Mesenchymal stem cell (in vitro differentiated cells and primary cell): Measurements from ENCODE around the gene YWHAG.
"Not testable (repeated sequence)": the region's sequence is repeated elsewhere in the genome, so short reads cannot be mapped to it uniquely, and the experiment has no call there.

Source experiments
- DNase-seq: peaks from one replicate; pipeline ENCODE4 v3.0.0-alpha.2; 2013
- H2AFZ ChIP-seq: one replicate; pipeline ENCODE4 v1.6.1; 2013; ENCODE audit warnings: low read depth, mild to moderate bottlenecking, control low read depth, inconsistent platforms, low read length, moderate library complexity
- H2AK5ac ChIP-seq: 2 replicates; pipeline ENCODE4 v1.6.1; 2013; ENCODE audit warnings: low read length, moderate library complexity, mild to moderate bottlenecking, inconsistent platforms; ENCODE audit not compliant: severe bottlenecking
- H2BK120ac ChIP-seq: one replicate; pipeline ENCODE4 v1.6.1; 2013; ENCODE audit warnings: low read depth, mild to moderate bottlenecking, inconsistent platforms, low read length, moderate library complexity
- H2BK12ac ChIP-seq, 2 experiments: one replicate each; pipeline ENCODE4 v1.6.1; 2013; ENCODE audit warnings: inconsistent platforms in 2 of 2, low read length in 2 of 2, mild to moderate bottlenecking in 2 of 2, moderate library complexity in 2 of 2, control low read depth in 1 of 2
- H2BK15ac ChIP-seq: one replicate; pipeline ENCODE4 v1.6.1; 2013; ENCODE audit warnings: mild to moderate bottlenecking, low read depth, inconsistent platforms; ENCODE audit not compliant: poor library complexity, severe bottlenecking
- H2BK5ac ChIP-seq: 2 replicates; pipeline ENCODE4 v1.6.1; 2013; ENCODE audit warnings: low read depth, mild to moderate bottlenecking, low read length, control low read depth, inconsistent platforms; ENCODE audit not compliant: poor library complexity, severe bottlenecking
- H3K14ac ChIP-seq, 2 experiments: one replicate each; pipeline ENCODE4 v1.6.1; 2013; ENCODE audit warnings: inconsistent platforms in 2 of 2, low read length in 2 of 2, control low read depth in 1 of 2, mild to moderate bottlenecking in 1 of 2, moderate library complexity in 1 of 2
- H3K18ac ChIP-seq, 2 experiments: one replicate each; pipeline ENCODE4 v1.6.1; 2013; ENCODE audit warnings: inconsistent platforms in 2 of 2, low read length in 2 of 2, control low read depth in 1 of 2, low read depth in 1 of 2, mild to moderate bottlenecking in 1 of 2
- H3K23ac ChIP-seq, 2 experiments: one replicate each; pipeline ENCODE4 v1.6.1; 2013; ENCODE audit warnings: inconsistent platforms in 2 of 2, low read length in 2 of 2, mild to moderate bottlenecking in 2 of 2, moderate library complexity in 2 of 2, control low read depth in 1 of 2
- H3K27ac ChIP-seq: 2 replicates; pipeline ENCODE4 v1.5.1; 2013; ENCODE audit warnings: mild to moderate bottlenecking, moderate library complexity, low read length, control low read depth, inconsistent platforms; ENCODE audit not compliant: poor library complexity, severe bottlenecking
- H3K27me3 ChIP-seq, 2 experiments: 2 replicates each; pipeline versions ENCODE4 v1.6.1 to v1.7.0; 2013; ENCODE audit warnings: low read length in 2 of 2, mild to moderate bottlenecking in 2 of 2, moderate library complexity in 2 of 2, control low read depth in 1 of 2, inconsistent platforms in 1 of 2; ENCODE audit not compliant: control insufficient read depth in 1 of 2, insufficient read depth in 1 of 2
- H3K36me3 ChIP-seq, 2 experiments: 2 replicates each; pipeline versions ENCODE4 v1.6.1 to v1.7.0; 2013; ENCODE audit warnings: low read length in 2 of 2, control low read depth in 1 of 2, inconsistent platforms in 1 of 2, low read depth in 1 of 2, mild to moderate bottlenecking in 1 of 2; ENCODE audit not compliant: insufficient read depth in 2 of 2, control insufficient read depth in 1 of 2
- H3K4ac ChIP-seq, 2 experiments: one replicate each; pipeline ENCODE4 v1.6.1; 2013; ENCODE audit warnings: inconsistent platforms in 2 of 2, low read length in 2 of 2, mild to moderate bottlenecking in 2 of 2, moderate library complexity in 2 of 2, control low read depth in 1 of 2, low read depth in 1 of 2
- H3K4me1 ChIP-seq: 2 replicates; pipeline ENCODE4 v1.6.1; 2013; ENCODE audit warnings: low read depth, low read length, control low read depth; ENCODE audit not compliant: control insufficient read depth, insufficient read depth
- H3K4me2 ChIP-seq: 2 replicates; pipeline ENCODE4 v1.6.1; 2013; ENCODE audit warnings: low read length, mild to moderate bottlenecking, inconsistent platforms; ENCODE audit not compliant: poor library complexity, severe bottlenecking
- H3K4me3 ChIP-seq, 2 experiments: 2 replicates each; pipeline versions ENCODE4 v1.5.1 to v1.7.0; 2013; ENCODE audit warnings: low read length in 2 of 2, mild to moderate bottlenecking in 2 of 2, control low read depth in 1 of 2, low read depth in 1 of 2; ENCODE audit not compliant: insufficient read depth in 1 of 2
- H3K79me1 ChIP-seq: replicated peaks from 2 replicates; pipeline ENCODE4 v1.6.1; 2013; ENCODE audit warnings: mild to moderate bottlenecking, control low read depth, low read length, inconsistent platforms; ENCODE audit not compliant: poor library complexity, severe bottlenecking
- H3K9ac ChIP-seq: 2 replicates; pipeline ENCODE4 v1.7.0; 2013; ENCODE audit warnings: mild to moderate bottlenecking, low read length, moderate library complexity
- H3K9me3 ChIP-seq: 2 replicates; pipeline ENCODE4 v1.7.0; 2013; ENCODE audit warnings: mild to moderate bottlenecking, low read length; ENCODE audit not compliant: control insufficient read depth
- H4K8ac ChIP-seq: one replicate; pipeline ENCODE4 v1.6.1; 2013; ENCODE audit warnings: inconsistent platforms, mild to moderate bottlenecking, low read length, moderate library complexity
- H4K91ac ChIP-seq: one replicate; pipeline ENCODE4 v1.6.1; 2013; ENCODE audit warnings: mild to moderate bottlenecking, low read length, inconsistent platforms
- WGBS: methylation state at CpG from one replicate; pipeline ENCODE4 v1.1.7; 2013; ENCODE audit warnings: mixed read lengths; 5-methylcytosine and 5-hydroxymethylcytosine counted together

Gene YWHAG

GRCh38 chr7:76338298-76339084 lies 20.3 kb downstream of the YWHAG start:
- H3K23ac ChIP-seq = no peak overlapping the region

GRCh38 chr7:76337147-76337546 lies 21.6 kb downstream of the YWHAG start:
- 98% methylated on average over 6 of the region's 6 CpGs for WGBS
- Histone ChIP-seq H3K79me1 (no peaks in the 10 kb centered on the region), H3K27me3 (no peaks in the 10 kb centered on the region), H3K4ac (no peak overlapping the region), H3K23ac (no peak overlapping the region), H3K9ac (no peak overlapping the region), H3K27ac (no peak overlapping the region), H3K36me3 (peaks cover 12 to 56% of the 10 kb centered on the region in 2 experiments), H3K4me1 (peaks cover 14% of the 10 kb centered on the region), H2AFZ (no peak overlapping the region), H2BK12ac (no peak overlapping the region), H2AK5ac (no peak overlapping the region), H3K18ac (no peak overlapping the region), H2BK15ac (no peak overlapping the region), H2BK120ac (no peak overlapping the region), H2BK5ac (no peak overlapping the region), H3K14ac (no peak overlapping the region), H4K91ac (no peak overlapping the region), H3K4me2 (no peak overlapping the region), H3K4me3 (no peak overlapping the region), H3K9me3 (no peaks in the 10 kb centered on the region), H4K8ac (no peak overlapping the region)
- no peak for DNase-seq

More at GRCh38 chr7:76338298-76339084, 20.3 kb downstream of the YWHAG start:
- Histone ChIP-seq H2BK5ac (no peak overlapping the region), H3K14ac (no peak overlapping the region), H2BK15ac (no peak overlapping the region), H2AK5ac (peak overlapping the region; percentile 61), H3K4me3 (no peak overlapping the region), H3K27me3 (no peaks in the 10 kb centered on the region), H3K4me1 (peaks cover 11% of the 10 kb centered on the region), H3K79me1 (no peaks in the 10 kb centered on the region), H3K9me3 (no peaks in the 10 kb centered on the region), H3K9ac (peak overlapping the region; percentile 7), H4K91ac (no peak overlapping the region), H2AFZ (no peak overlapping the region), H2BK120ac (no peak overlapping the region), H2BK12ac (no peak overlapping the region), H3K27ac (peak overlapping the region; percentile 70), H4K8ac (no peak overlapping the region), H3K4ac (no peak overlapping the region), H3K18ac (no peak overlapping the region), H3K36me3 (peaks cover 12 to 60% of the 10 kb centered on the region in 2 experiments), H3K4me2 (no peak overlapping the region)
- DNase-seq = no peak
- 88% methylated on average over 8 of the region's 9 CpGs for WGBS

- Histone ChIP-seq H3K4ac (no peak overlapping the region), H4K8ac (no peak overlapping the region), H3K4me1 (peaks cover 15% of the 10 kb centered on the region), H3K18ac (no peak overlapping the region), H3K23ac (no peak overlapping the region), H2BK5ac (no peak overlapping the region), H3K14ac (no peak overlapping the region), H2BK120ac (no peak overlapping the region), H2BK12ac (no peak overlapping the region), H3K27ac (no peak overlapping the region), H3K27me3 (no peaks in the 10 kb centered on the region), H2BK15ac (no peak overlapping the region), H3K79me1 (no peaks in the 10 kb centered on the region), H3K4me2 (no peak overlapping the region), H3K9ac (no peak overlapping the region), H3K36me3 (peaks cover 14 to 53% of the 10 kb centered on the region in 2 experiments), H2AK5ac (no peak overlapping the region), H4K91ac (no peak overlapping the region), H2AFZ (no peak overlapping the region), H3K4me3 (no peak overlapping the region), H3K9me3 (no peaks in the 10 kb centered on the region)
- DNase-seq = no peak
These were observed 22.7 kb downstream of the YWHAG start for GRCh38 chr7:76336094-76336493.

GRCh38 chr7:76335417-76335816 lies 23.4 kb downstream of the YWHAG start:
- not testable (repeated sequence) for H2BK120ac ChIP-seq, H2AFZ ChIP-seq, H2AK5ac ChIP-seq, H3K79me1 ChIP-seq, H3K9ac ChIP-seq, H3K4me3 ChIP-seq, H3K27ac ChIP-seq, H2BK15ac ChIP-seq, H4K8ac ChIP-seq, H3K9me3 ChIP-seq, H3K27me3 ChIP-seq, DNase-seq, H3K4me2 ChIP-seq, H3K4ac ChIP-seq, H2BK12ac ChIP-seq, H4K91ac ChIP-seq, H2BK5ac ChIP-seq, H3K23ac ChIP-seq, H3K18ac ChIP-seq, H3K14ac ChIP-seq
- H3K4me1 ChIP-seq = peaks cover 11% of the 10 kb centered on the region
- peaks cover 14 to 59% of the 10 kb centered on the region in 2 experiments for H3K36me3 ChIP-seq
- 80% methylated on average over 1 of the region's 2 CpGs for WGBS
